Nephron progenitor cell (in vitro differentiated cells): ENCODE data around the gene PVALEF.
A peak's percentile ranks its signal among the peaks of the same experiment; 100 is the strongest.

ENCODE experiments used
- DNase-seq: peaks from one replicate; pipeline ENCODE4 v3.0.0; 2021
- H3K27ac Mint-ChIP-seq: 2 replicates; pipeline ENCODE4 v1.8.0; 2021; ENCODE audit warnings: mild to moderate bottlenecking, moderate library complexity, mixed read lengths
- H3K27me3 Mint-ChIP-seq: 2 replicates; pipeline ENCODE4 v1.8.0; 2021; ENCODE audit warnings: mild to moderate bottlenecking, low read depth, mixed read lengths; ENCODE audit not compliant: poor library complexity
- H3K36me3 Mint-ChIP-seq: 2 replicates; pipeline ENCODE4 v1.8.0; 2021; ENCODE audit warnings: low read depth, mixed read lengths
- H3K4me1 Mint-ChIP-seq: 2 replicates; pipeline ENCODE4 v1.8.0; 2021; ENCODE audit warnings: mixed read lengths
- H3K4me3 Mint-ChIP-seq: 2 replicates; pipeline ENCODE4 v1.8.0; 2021; ENCODE audit warnings: mild to moderate bottlenecking, moderate library complexity, mixed read lengths
- H3K9me3 Mint-ChIP-seq: 2 replicates; pipeline ENCODE4 v1.8.0; 2021; ENCODE audit warnings: mild to moderate bottlenecking, moderate library complexity, mixed read lengths
- TF ChIP-seq, protein P1 (sequence below): fragments of 200-600 bp; sonication (generic); IDR thresholded peaks from 2 replicates; pipeline ENCODE4 v1.5.0; 2021; ENCODE audit warnings: antibody characterized with exemption

The PVALEF gene

DNA sequence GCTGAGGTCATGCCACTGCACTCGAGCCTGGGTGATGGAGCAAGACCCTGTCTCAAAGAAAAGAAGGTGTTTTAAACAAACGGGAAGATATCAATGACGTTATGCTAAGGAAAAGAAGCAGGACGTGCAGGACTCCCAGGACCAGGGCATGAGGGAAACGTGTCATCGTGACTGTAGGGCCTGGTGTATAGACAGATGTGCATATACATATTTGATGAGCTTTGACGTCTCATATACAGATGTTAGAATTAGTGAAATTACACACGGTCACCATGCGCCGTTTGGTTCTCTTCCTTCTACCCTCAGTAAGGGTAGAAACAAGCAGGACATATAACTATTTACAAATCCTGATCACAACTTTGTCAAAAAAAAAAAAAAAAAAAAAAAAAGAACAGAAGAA lies 17.6 kb upstream of the PVALEF start:
- no peak overlapping the region for H3K27ac Mint-ChIP-seq
- H3K36me3 Mint-ChIP-seq, result no peaks in the 10 kb centered on the region
- TF ChIP-seq, protein P1, sequence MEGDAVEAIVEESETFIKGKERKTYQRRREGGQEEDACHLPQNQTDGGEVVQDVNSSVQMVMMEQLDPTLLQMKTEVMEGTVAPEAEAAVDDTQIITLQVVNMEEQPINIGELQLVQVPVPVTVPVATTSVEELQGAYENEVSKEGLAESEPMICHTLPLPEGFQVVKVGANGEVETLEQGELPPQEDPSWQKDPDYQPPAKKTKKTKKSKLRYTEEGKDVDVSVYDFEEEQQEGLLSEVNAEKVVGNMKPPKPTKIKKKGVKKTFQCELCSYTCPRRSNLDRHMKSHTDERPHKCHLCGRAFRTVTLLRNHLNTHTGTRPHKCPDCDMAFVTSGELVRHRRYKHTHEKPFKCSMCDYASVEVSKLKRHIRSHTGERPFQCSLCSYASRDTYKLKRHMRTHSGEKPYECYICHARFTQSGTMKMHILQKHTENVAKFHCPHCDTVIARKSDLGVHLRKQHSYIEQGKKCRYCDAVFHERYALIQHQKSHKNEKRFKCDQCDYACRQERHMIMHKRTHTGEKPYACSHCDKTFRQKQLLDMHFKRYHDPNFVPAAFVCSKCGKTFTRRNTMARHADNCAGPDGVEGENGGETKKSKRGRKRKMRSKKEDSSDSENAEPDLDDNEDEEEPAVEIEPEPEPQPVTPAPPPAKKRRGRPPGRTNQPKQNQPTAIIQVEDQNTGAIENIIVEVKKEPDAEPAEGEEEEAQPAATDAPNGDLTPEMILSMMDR, result no peak
- H3K9me3 Mint-ChIP-seq, result no peaks in the 10 kb centered on the region
- no peak for DNase-seq
- H3K4me3 Mint-ChIP-seq, result no peak overlapping the region
- no peaks in the 10 kb centered on the region for H3K4me1 Mint-ChIP-seq
- peaks cover 19% of the 10 kb centered on the region for H3K27me3 Mint-ChIP-seq

DNA sequence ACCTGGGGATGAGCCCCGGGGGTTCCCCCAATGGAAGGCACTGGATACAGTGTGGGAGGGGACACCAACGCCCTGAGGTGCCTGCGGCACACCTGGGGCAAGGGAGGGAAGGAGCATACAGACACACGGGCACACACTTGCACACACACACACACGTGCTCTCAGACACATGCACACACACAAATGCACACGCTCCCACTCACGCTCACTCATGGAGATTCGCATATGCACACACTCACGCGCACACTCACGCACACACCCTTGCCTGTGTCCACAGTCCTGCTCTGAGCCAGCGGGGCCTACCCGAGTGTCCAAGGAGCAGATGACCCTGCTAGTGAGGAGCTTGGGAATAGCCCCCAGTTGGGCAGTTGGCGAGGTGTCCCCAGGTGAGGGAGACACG lies 16.7 kb upstream of the PVALEF start:
- TF ChIP-seq, protein P1, result no peak
- H3K4me3 Mint-ChIP-seq, result no peak overlapping the region
- no peaks in the 10 kb centered on the region for H3K9me3 Mint-ChIP-seq
- H3K27ac Mint-ChIP-seq, result peak overlapping the region; percentile 45
- H3K27me3 Mint-ChIP-seq, result peaks cover 26% of the 10 kb centered on the region
- H3K36me3 Mint-ChIP-seq, result no peaks in the 10 kb centered on the region
- DNase-seq, result no peak
- no peaks in the 10 kb centered on the region for H3K4me1 Mint-ChIP-seq

DNA sequence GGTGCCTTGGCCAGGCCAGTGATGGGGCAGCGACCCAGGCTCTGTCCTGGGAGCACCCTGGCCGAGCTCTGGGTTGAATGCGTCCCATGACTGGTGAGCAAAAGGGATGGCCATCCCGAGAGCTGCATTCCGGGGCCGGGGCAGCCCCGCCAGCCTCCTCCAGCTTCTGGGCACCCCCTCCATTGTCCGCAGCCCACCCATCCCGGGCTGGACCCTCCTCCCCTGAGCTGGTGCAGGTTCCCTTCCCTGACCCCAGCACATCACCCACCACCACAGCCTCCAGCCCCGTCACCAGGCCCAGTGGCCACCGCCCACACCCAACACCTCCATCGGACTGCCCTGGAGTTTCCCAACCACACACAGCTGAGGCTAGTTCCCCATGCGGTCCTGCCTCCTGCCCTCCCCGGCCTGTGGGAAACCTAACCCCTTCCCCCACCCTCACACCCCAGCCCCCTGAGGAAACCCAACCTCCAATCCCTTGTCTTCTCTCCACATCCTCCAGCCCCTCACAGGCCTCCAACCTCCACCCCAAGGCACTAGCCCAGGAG lies 16.2 kb upstream of the PVALEF start:
- H3K27ac Mint-ChIP-seq, result no peak overlapping the region
- TF ChIP-seq, protein P1, result no peak
- peaks cover 26% of the 10 kb centered on the region for H3K27me3 Mint-ChIP-seq
- H3K9me3 Mint-ChIP-seq, result no peaks in the 10 kb centered on the region
- DNase-seq, result no peak
- H3K4me3 Mint-ChIP-seq, result no peak overlapping the region
- H3K4me1 Mint-ChIP-seq, result no peaks in the 10 kb centered on the region
- no peaks in the 10 kb centered on the region for H3K36me3 Mint-ChIP-seq

DNA sequence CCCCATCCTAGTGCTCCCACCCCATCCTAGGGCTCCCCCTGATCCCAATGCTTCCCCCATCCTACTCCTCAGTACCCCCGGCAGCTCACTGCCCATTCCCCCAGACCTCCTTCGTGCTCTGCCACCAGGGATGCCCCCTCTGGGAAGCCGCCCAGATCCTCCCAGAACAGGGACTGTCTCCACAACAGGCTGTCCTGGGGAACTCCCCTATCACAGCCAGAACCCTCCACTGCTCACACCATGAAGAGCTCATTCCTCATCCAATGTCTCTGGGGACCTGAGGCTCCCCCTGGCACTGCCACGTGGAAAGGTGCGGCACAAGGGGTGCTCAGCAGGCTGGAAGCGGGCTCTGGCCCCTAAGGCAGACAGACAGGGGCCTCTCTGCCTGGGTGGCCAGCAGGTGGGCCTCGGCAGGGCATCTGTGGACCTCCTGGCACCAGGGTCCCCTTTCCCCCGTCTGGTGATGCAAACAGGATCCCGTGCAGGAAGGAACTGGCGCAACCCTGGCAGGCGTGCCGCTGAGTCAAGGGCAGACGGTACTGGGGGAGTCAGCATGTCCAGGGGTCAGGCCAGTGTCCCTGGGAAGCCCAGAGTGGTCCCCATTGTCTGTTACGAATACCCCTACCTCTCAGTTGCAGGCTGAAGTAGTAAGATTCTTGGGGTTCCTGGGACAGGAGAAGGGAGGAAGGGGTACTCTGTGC lies 14.8 kb upstream of the PVALEF start:
- H3K27me3 Mint-ChIP-seq, result peaks cover 24% of the 10 kb centered on the region
- no peak for DNase-seq
- H3K27ac Mint-ChIP-seq, result no peak overlapping the region

DNA sequence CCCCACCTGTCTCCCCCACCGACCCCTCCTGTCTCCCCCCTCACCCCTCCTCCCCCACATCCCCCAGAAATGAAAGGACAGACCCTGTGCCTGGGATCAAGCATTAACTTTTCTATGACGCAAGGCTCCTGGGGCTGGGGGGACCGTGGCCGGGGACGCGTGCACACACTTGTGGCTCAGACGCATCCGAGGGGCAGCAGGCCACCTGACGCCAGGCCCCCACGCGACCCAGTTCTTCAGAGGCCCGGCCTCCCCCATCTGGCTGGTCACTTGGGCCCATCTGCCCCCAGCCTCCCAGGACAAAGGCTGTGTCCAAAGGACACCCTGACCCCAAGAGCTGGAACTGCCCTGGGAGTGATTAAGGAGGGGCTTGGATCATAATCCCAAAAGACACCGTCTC lies 14.0 kb upstream of the PVALEF start:
- Mint-ChIP-seq H3K4me3 (no peak overlapping the region), H3K9me3 (no peaks in the 10 kb centered on the region), H3K4me1 (no peaks in the 10 kb centered on the region), H3K36me3 (no peaks in the 10 kb centered on the region), H3K27me3 (peaks cover 27% of the 10 kb centered on the region), H3K27ac (no peak overlapping the region)
- TF ChIP-seq, protein P1, result no peak
- no peak for DNase-seq

More for the DNA sequence above, 14.8 kb upstream of the PVALEF start:
- Mint-ChIP-seq H3K9me3 (no peaks in the 10 kb centered on the region), H3K4me1 (no peaks in the 10 kb centered on the region), H3K4me3 (no peak overlapping the region), H3K36me3 (no peaks in the 10 kb centered on the region)
- TF ChIP-seq, protein P1, result no peak

DNA sequence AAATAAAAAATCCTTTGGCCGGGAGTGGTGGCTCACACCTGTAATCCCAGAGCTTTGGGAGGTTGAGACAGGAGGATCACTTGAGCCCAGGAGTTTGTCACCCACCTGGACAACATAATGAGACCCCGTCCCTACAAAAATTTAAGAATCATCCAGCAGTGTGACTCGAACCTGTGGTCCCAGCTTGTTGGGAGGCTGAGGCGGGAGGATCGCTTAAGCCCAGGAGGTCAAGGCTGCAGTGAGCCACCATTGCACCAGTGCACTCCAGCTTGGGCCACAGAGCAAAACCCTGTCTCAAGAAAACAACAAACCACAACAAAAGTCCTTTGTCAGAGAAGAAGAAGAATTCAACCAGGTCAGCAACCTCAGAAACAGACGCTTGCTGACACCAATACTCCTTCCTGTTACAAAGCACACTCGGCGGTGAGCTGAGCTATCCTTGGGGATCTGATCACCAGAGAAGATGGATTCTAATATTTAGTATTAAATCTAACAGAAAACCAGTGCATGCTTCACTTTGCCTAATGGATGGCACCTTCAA lies 12.9 kb upstream of the PVALEF start:
- H3K4me1 Mint-ChIP-seq, result no peaks in the 10 kb centered on the region
- H3K27me3 Mint-ChIP-seq, result peaks cover 27% of the 10 kb centered on the region
- DNase-seq, result no peak
- no peaks in the 10 kb centered on the region for H3K36me3 Mint-ChIP-seq
- no peak overlapping the region for H3K27ac Mint-ChIP-seq
- TF ChIP-seq, protein P1, result no peak
- no peaks in the 10 kb centered on the region for H3K9me3 Mint-ChIP-seq
- no peak overlapping the region for H3K4me3 Mint-ChIP-seq
